Epithelial cell of proximal tubule (primary cell): Measurements from ENCODE around the gene NEU3. TPM values are rescaled to one million over a fixed set of nuclear protein-coding genes. Genes with fewer than 3 reads are reported as not detected.

ENCODE experiments used
- DNase-seq: peaks from one replicate; pipeline ENCODE4 v3.0.0-alpha.2; 2011; ENCODE audit warnings: low read depth
- H3K4me3 ChIP-seq: 2 replicates; pipeline ENCODE4 v1.5.1; 2011; ENCODE audit warnings: low read depth, mild to moderate bottlenecking, low read length
- total RNA-seq: library from RNA; depleted of rRNA; stranded (reverse); fragments of >200 nt; gene quantifications from 2 replicates; pipeline ENCODE4 v1.2.3, GENCODE V29; 2015
- TF ChIP-seq, protein P1 (sequence below): conservative IDR thresholded peaks from 2 replicates; pipeline ENCODE4 v1.5.1; 2012; ENCODE audit warnings: low read depth, mild to moderate bottlenecking, low read length

NEU3 gene
- total RNA-seq, 1 donor from 2014 or later: 4.5 TPM

DNA sequence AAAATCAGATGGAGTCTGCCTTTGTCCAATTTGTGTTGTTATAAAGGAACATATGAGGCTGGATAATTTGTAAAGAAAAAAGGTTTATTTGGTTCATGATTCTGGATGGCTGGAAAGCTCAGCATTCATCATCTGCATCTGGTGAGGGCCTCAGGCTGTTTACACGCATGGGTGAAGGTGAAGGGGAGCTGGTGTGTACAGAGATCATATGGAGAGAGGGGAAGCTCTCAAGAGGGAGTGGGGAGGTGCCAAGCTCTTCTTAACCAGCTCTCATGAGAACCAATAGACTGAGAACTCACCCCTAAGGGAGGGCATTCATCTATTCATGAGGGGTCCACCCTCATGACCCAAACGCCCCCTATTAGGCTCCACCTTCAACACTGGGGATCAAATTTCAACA, 40.0 kb downstream of the NEU3 start:
- no peak overlapping the region for H3K4me3 ChIP-seq
- TF ChIP-seq, protein P1, sequence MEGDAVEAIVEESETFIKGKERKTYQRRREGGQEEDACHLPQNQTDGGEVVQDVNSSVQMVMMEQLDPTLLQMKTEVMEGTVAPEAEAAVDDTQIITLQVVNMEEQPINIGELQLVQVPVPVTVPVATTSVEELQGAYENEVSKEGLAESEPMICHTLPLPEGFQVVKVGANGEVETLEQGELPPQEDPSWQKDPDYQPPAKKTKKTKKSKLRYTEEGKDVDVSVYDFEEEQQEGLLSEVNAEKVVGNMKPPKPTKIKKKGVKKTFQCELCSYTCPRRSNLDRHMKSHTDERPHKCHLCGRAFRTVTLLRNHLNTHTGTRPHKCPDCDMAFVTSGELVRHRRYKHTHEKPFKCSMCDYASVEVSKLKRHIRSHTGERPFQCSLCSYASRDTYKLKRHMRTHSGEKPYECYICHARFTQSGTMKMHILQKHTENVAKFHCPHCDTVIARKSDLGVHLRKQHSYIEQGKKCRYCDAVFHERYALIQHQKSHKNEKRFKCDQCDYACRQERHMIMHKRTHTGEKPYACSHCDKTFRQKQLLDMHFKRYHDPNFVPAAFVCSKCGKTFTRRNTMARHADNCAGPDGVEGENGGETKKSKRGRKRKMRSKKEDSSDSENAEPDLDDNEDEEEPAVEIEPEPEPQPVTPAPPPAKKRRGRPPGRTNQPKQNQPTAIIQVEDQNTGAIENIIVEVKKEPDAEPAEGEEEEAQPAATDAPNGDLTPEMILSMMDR: no peak
- DNase-seq: no peak

DNA sequence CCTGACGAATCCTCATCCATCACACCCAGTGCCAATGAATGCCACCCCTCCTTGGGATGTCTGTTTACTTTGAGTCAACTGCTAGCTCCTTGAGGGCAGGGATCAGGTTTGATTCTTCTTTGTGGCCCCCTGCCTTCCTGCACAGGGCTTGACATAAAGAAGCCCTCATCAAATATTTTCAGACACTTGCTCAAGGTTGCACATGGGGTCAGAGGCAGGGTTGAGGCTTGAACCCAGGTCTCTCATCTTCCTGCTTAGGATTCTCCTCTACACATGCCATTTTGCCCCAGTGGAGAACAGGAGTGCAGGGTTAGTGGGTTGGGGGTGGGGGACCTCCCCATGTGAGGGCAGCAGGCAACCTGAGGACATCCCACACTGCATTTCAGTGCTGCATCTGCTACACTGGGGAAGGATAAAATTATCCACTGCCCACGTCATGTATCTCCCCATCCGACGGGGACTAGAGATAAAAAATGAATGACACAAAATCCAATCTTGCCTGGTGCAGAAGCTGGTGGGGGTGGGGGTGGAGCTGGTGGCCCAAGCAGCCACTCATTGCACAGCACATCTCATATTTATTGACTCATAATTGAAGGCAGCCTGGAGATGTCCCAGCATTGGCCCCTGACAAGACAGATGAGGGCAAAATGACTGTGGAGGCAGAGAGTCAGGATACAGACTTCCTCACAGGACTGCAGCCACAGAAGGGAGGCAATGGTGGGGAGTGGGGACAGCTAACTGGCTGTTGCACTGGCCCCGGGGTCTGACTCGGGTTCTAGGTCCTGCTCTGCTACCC, 41.3 kb downstream of the NEU3 start:
- H3K4me3 ChIP-seq: no peak overlapping the region
- TF ChIP-seq, protein P1: no peak
- DNase-seq: no peak

DNA sequence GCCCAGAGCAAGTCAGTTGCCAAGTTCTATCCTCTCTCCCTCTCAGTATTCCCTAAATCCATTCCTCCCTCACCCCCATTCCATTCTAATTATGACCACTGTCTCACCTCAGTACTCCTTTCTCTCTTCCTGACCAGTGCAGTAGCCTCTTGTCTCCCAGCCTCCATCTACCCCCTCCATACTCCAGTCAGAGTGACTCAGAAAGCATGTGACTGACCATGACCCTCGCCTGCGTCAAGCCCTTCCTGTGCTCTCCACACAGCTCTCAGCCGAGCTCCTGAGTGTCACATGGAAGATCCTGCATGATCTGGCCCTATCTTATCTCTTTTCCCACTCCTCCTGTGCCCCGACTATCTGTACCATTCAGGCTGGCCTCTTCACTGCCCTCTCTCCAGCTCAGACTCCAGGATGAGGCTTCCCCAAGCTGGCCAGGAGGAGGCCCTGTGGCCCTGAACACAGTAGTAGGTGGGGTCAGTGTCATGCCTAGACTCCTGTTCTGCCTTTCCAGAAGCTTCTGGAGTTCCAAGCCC, 42.6 kb downstream of the NEU3 start:
- no peak overlapping the region for H3K4me3 ChIP-seq
- peak; percentile 80 for DNase-seq
- TF ChIP-seq, protein P1: no peak

DNA sequence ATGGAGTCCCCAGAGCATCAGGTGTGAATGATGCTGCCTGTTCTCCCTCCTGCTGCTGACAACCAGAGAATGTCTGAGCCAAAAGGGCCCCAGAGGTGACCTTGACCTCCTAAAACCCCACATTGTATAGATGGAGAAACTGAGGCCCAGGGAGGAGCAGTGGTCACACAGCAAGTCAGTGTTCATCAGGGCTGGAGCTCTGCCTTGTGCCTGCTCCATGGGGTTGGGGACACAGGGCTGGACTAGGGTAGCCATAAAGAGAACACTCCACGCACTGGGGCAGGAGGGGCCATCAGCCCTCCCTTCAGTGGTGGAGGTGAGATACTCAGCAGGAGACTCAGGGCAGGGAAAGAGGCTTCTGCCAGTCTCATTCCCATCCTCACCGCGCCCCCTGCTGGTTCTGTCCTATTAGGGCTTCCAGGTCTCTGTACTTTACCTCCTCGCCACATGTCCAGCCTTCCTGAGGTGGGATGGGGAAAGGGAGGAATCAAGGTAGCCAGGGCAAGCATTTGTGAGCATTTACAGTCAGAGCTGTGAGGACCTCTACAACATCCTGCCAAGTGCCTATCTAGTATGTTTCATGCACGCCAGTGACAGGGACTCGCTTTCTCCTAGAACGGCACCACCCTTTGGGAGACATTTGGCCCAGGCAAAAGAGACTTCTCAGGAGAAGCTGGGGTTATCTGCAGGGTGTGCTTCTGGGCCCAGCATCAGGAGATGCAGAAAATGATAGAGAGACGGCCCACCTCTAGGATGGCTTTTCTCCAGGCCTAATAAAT, 43.2 kb downstream of the NEU3 start:
- no peak for DNase-seq
- H3K4me3 ChIP-seq: no peak overlapping the region
- TF ChIP-seq, protein P1: peak; percentile 88

DNA sequence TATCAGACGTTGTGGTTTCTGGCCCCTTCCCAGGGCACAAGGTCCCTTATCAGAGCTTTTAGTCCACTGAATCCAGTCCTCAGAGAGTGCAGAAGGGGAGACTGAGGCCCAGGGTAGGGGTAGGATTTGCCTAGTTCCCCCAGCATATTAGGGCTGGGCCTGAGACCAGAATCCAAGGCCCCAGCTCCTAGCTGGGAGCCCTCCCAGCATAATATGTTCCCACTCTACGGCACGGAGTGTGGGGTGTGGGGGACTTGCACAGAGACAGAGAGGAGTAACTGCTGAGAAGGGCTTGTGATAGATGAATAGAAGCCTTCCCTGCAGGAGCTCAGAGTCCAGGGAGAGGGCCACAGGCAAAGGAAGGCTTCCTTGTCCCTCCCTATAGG, 43.8 kb downstream of the NEU3 start:
- TF ChIP-seq, protein P1: no peak
- no peak overlapping the region for H3K4me3 ChIP-seq
- DNase-seq: no peak

DNA sequence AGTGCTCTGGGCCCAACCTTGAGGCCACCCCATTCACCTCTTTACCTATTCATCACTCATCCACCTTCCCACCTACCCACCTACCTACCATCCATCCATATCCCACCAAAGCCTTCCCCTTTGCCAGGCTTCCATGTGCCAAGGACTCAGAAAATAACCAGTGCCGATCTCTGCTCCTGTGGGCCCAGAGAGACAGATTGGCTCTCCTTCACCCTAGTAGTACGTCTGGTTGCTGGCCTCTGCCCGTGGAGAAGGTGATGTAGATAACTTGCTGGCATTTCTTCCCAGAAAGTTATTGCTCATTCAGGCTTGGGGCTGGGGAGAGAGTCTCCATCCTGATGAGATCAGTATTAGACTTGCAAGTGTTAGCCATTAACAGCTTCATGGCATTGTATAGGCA, 45.2 kb downstream of the NEU3 start:
- H3K4me3 ChIP-seq: no peak overlapping the region
- no peak for DNase-seq
- TF ChIP-seq, protein P1: no peak
